PC-9 (cell line): ENCODE data around the gene HAT1. TPM values are rescaled to one million over a fixed set of nuclear protein-coding genes. Genes with fewer than 3 reads are reported as not detected.

Experiments
- BruUV-seq: library from RNA; stranded (reverse); fragments of 400-500 nt; replicated peaks from 2 replicates; lab custom pipeline; 2021; lab: Mats Ljungman, UMichigan
- CTCF ChIA-PET: fragments of 300-600 bp; sonication (Branson Sonifier 250); formaldehyde crosslinking; loops from one replicate; lab custom pipeline; 2022; ENCODE audit warnings: antibody characterized with exemption; lab: Charles Lee
- POLR2A ChIA-PET: fragments of 300-600 bp; sonication (Branson Sonifier 250); formaldehyde crosslinking; loops from one replicate; lab custom pipeline; 2022; ENCODE audit warnings: antibody characterized with exemption; ENCODE audit not compliant: unreplicated experiment; lab: Charles Lee
- DNase-seq, 2 experiments: peaks; one replicate each; pipeline versions ENCODE4 v3.0.0 to v3.0.0-alpha.2; 2015 to 2022; ENCODE audit warnings: mixed read lengths in 1 of 2
- H2AFZ ChIP-seq: fragments of 200-600 bp; sonication (generic); 2 replicates; pipeline ENCODE4 v1.8.1; 2017; ENCODE audit warnings: antibody characterized with exemption
- H3F3A ChIP-seq: fragments of 200-600 bp; sonication (generic); 2 replicates; pipeline ENCODE4 v1.8.1; 2017; ENCODE audit warnings: antibody characterized with exemption, mild to moderate bottlenecking, low read depth; ENCODE audit not compliant: insufficient read depth
- H3K27ac ChIP-seq: fragments of 200-600 bp; sonication (generic); 2 replicates; pipeline ENCODE4 v1.6.1; 2016; ENCODE audit warnings: mixed run types
- H3K27me3 ChIP-seq: fragments of 200-600 bp; sonication (generic); 2 replicates; pipeline ENCODE4 v1.6.1; 2016; ENCODE audit warnings: low read depth, mixed run types; ENCODE audit not compliant: insufficient read depth
- H3K36me3 ChIP-seq: fragments of 200-600 bp; sonication (generic); 2 replicates; pipeline ENCODE4 v1.6.1; 2016; ENCODE audit warnings: low read depth, mixed run types
- H3K4me1 ChIP-seq: fragments of 200-600 bp; sonication (generic); replicated peaks from 2 replicates; pipeline ENCODE4 v1.6.1; 2016; ENCODE audit warnings: mixed run types; ENCODE audit not compliant: insufficient read depth
- H3K4me2 ChIP-seq: fragments of 200-600 bp; sonication (generic); 2 replicates; pipeline ENCODE4 v1.6.1; 2017; ENCODE audit warnings: mixed run types
- H3K4me3 ChIP-seq: fragments of 200-600 bp; sonication (generic); 2 replicates; pipeline ENCODE4 v1.6.1; 2016; ENCODE audit warnings: mixed run types
- H3K79me2 ChIP-seq: fragments of 200-600 bp; sonication (generic); 2 replicates; pipeline ENCODE4 v1.6.1; 2017; ENCODE audit warnings: low read depth, mixed run types
- H3K9me2 ChIP-seq: fragments of 200-600 bp; sonication (generic); 2 replicates; pipeline ENCODE4 v1.8.1; 2017; ENCODE audit warnings: mild to moderate bottlenecking; ENCODE audit not compliant: insufficient read depth
- H3K9me3 ChIP-seq: fragments of 200-600 bp; sonication (generic); 2 replicates; pipeline ENCODE4 v1.8.1; 2016; ENCODE audit warnings: low read depth; ENCODE audit not compliant: insufficient read depth
- H4K20me1 ChIP-seq: fragments of 200-600 bp; sonication (generic); 2 replicates; pipeline ENCODE4 v1.8.1; 2017; ENCODE audit not compliant: insufficient read depth
- EZH2 ChIP-seq: fragments of 200-600 bp; sonication (generic); IDR thresholded peaks from 2 replicates; pipeline ENCODE4 v1.8.0; 2017; ENCODE audit warnings: antibody characterized with exemption, low read depth
- intact Hi-C: fragments of 100-400 bp; cut with micrococcal nuclease; formaldehyde crosslinking; loops from one replicate; pipeline ENCODE4 v1.10.0; 2022; ENCODE audit not compliant: unreplicated experiment
- total RNA-seq: library from RNA; stranded (reverse); gene quantifications from 2 replicates; pipeline ENCODE4 v1.2.3, GENCODE V29; 2021
- TF ChIP-seq, protein P1 (sequence below): fragments of 200-600 bp; sonication (generic); conservative IDR thresholded peaks from 2 replicates; pipeline ENCODE4 v1.6.1; 2017; ENCODE audit warnings: mixed run types, antibody characterized with exemption, mild to moderate bottlenecking, moderate library complexity

The HAT1 gene
- total RNA-seq, 1 experiment from 2014 or later: 132 TPM

DNA sequence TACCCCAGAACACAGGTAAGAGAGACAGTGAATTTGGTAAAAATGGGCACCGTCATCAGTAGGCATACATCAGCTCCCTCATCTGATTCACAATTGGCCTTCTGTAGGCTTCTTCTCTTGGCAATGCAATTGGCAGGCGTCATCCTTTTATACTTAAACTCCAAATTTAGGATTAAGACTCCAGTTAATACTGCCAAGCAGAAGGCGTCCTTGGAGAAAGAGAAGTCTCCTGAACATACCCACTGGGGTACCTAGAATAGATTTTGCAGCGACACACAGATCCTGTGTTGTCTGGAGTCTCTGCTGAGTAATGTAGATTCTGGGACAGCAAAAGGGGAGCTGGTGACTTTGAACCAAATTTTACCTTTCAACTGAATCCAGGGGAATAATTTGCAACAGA lies 76.9 kb downstream of the HAT1 start:
- Histone ChIP-seq H3K9me3 (no peaks in the 10 kb centered on the region), H3K36me3 (no peaks in the 10 kb centered on the region), H4K20me1 (no peaks in the 10 kb centered on the region), H3K27ac (no peak overlapping the region), H3K27me3 (no peaks in the 10 kb centered on the region), H3K4me3 (peak overlapping the region; percentile 65), H3K9me2 (no peaks in the 10 kb centered on the region), H3F3A (peaks cover 10% of the 10 kb centered on the region; the same call in 1 of the 2 replicates), H3K4me1 (peaks cover 17% of the 10 kb centered on the region), H2AFZ (peak overlapping the region; percentile 96), H3K79me2 (peaks cover 8% of the 10 kb centered on the region; the same call in 1 of the 2 replicates), H3K4me2 (peak overlapping the region; percentile 71)
- no peak for DNase-seq
- TSS peak; percentile 65 for BruUV-seq
- intact Hi-C loops: loop anchor here (1.0 kb wide), 4 partner anchors 77 to 466 kb away; partner anchors contain the start of genes DLX2 and HAT1
- CTCF ChIA-PET: no interaction called here
- POLR2A ChIA-PET: interaction anchor here (0.5 kb wide), 1 partner anchor 166 kb away, joined by 5 read pairs; no protein-coding TSS in a partner anchor
- TF ChIP-seq, protein P1, sequence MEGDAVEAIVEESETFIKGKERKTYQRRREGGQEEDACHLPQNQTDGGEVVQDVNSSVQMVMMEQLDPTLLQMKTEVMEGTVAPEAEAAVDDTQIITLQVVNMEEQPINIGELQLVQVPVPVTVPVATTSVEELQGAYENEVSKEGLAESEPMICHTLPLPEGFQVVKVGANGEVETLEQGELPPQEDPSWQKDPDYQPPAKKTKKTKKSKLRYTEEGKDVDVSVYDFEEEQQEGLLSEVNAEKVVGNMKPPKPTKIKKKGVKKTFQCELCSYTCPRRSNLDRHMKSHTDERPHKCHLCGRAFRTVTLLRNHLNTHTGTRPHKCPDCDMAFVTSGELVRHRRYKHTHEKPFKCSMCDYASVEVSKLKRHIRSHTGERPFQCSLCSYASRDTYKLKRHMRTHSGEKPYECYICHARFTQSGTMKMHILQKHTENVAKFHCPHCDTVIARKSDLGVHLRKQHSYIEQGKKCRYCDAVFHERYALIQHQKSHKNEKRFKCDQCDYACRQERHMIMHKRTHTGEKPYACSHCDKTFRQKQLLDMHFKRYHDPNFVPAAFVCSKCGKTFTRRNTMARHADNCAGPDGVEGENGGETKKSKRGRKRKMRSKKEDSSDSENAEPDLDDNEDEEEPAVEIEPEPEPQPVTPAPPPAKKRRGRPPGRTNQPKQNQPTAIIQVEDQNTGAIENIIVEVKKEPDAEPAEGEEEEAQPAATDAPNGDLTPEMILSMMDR: no peak
- no peak for TF ChIP-seq EZH2

DNA sequence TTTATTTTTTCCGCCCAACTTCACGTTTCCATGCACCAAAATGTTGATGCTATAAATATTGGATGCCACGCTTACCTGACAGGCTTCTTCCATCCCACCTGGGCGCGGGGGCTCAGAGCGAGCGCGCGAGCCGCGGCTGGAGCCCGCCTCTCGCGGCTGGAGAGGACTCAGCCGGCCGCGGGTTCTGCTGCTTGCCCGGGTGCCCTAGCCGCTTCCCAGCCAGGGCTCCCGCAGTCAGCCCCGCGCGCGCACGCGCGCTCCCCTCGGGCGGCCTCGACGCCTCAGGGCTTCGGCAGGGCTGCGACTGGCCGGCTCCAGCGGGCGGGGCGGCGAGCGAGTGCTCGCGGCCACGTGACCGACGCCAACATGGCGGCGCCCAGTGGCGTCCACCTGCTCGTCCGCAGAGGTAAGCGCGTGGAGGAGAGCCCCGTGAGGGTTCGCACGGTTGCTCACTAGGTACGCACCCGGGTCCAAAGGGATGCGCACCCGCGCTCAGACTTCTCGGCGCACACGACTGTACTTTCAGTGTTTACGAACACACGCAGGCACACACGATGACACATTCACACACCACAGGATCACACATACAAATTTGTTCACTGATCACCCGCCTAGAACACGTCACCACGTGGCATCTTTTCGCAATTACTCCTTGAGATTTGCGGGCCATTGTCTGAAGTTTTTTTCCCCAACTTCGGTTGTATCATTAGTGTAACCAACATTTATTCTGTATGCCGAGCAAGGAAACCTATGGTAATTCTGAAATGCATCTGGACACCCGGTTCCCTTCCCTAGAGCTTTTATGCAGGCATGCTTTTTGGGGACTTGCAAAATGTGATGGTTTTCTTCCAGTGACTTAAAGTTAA lies 77.6 kb downstream of the HAT1 start, which contains the start of gene METAP1D:
TSS of gene METAP1D (plus strand) at position 350 of the 866 bp plus-strand sequence. CDS start at position 367, 17 bp downstream.
- CTCF ChIA-PET: interaction anchor here (0.5 kb wide), 1 partner anchor 10 kb away, joined by 17 read pairs; no protein-coding TSS in a partner anchor
- H2AFZ ChIP-seq: peak within 1 kb of the TSS; percentile 96
- POLR2A ChIA-PET: interaction anchor here (0.6 to 0.7 kb wide), 2 partner anchors 21 to 62 kb away, joined by 8 to 18 read pairs; no protein-coding TSS in a partner anchor
- H3F3A ChIP-seq: peaks cover 10% of the 10 kb centered on the region; the same call in 1 of the 2 replicates
- peak within 1 kb of the TSS; percentile 71 for H3K4me2 ChIP-seq
- peak within 1 kb of the TSS; percentile 65 for H3K4me3 ChIP-seq
- no TSS peak for BruUV-seq
- H3K27ac ChIP-seq: peak within 1 kb of the TSS; percentile 77
- H4K20me1 ChIP-seq: no peaks in the 10 kb centered on the region
- TF ChIP-seq, protein P1: no peak; the same call in 1 of the 2 replicates
- no peak for TF ChIP-seq EZH2
- H3K4me1 ChIP-seq: peaks cover 17% of the 10 kb centered on the region
- peaks cover 8% of the 10 kb centered on the region; the same call in 1 of the 2 replicates for H3K79me2 ChIP-seq
- intact Hi-C loops: loop anchor here (1.0 to 10.0 kb wide), 7 partner anchors 8 to 465 kb away; partner anchors contain the start of genes DLX2 and HAT1
- DNase-seq: peak; percentile 91 to 100
- H3K36me3 ChIP-seq: no peaks in the 10 kb centered on the region
- no peaks in the 10 kb centered on the region for H3K27me3 ChIP-seq
- no peaks in the 10 kb centered on the region for H3K9me2 ChIP-seq
- no peaks in the 10 kb centered on the region for H3K9me3 ChIP-seq

DNA sequence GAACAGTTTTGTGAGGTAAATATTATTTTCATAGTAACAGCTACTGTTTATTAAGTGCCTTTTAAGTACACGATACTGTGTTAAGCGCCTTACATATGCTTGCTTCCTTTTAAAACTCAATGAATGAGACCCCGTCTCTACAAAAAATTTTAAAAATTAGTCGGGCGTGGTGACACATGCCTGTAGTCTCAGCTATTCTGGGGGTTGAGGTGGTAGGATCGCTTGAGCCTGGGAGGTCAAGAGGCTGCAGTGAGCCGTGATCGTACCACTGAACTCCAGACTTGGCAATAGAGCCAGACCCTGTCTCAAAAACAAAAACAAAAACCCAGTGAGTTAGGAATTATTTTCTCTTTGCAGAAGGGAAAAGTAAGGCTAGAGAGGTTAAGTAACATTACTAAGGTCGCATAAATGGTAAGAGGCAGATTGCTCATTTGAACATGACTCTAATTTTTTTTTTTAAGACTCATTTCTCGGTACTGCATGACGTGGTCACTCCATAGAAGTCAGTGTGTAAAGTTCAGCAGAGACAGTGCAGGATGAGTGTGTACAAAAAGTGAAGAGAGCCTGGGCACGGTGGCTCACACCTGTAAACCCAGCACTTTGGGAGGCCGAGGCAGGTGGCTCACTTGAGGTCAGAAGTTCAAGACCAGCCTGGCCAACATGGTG lies 78.6 kb downstream of the HAT1 start:
- ChIA-PET CTCF (interaction anchor here (0.5 kb wide), 1 partner anchor 9 kb away, joined by 17 read pairs; no protein-coding TSS in a partner anchor), POLR2A (interaction anchor here (0.6 to 0.7 kb wide), 3 partner anchors 20 to 106 kb away, joined by 4 to 18 read pairs (median 8); no protein-coding TSS in a partner anchor)
- H2AFZ ChIP-seq: peak overlapping the region; percentile 96
- peak overlapping the region; percentile 77 for H3K27ac ChIP-seq
- H3F3A ChIP-seq: peaks cover 10% of the 10 kb centered on the region; the same call in 1 of the 2 replicates
- H3K9me2 ChIP-seq: no peaks in the 10 kb centered on the region
- no TSS peak for BruUV-seq
- no peaks in the 10 kb centered on the region for H3K27me3 ChIP-seq
- peak overlapping the region; percentile 71 for H3K4me2 ChIP-seq
- peaks cover 8% of the 10 kb centered on the region; the same call in 1 of the 2 replicates for H3K79me2 ChIP-seq
- H4K20me1 ChIP-seq: no peaks in the 10 kb centered on the region
- intact Hi-C loops: loop anchor here (1.0 to 10.0 kb wide), 3 partner anchors 7 to 224 kb away; no protein-coding TSS in a partner anchor
- no peak for DNase-seq
- TF ChIP-seq, protein P1: no peak
- no peak for TF ChIP-seq EZH2
- no peaks in the 10 kb centered on the region for H3K36me3 ChIP-seq
- no peaks in the 10 kb centered on the region for H3K9me3 ChIP-seq
- H3K4me3 ChIP-seq: peak overlapping the region; percentile 65
- H3K4me1 ChIP-seq: peaks cover 17% of the 10 kb centered on the region
